MM.1S (cell line): ENCODE data around the gene SDK1.

Experiments used
- DNase-seq: peaks from one replicate; pipeline ENCODE4 v3.0.0-alpha.2; 2015
- H2AFZ ChIP-seq: fragments of 300-600 bp; sonication (generic); 2 replicates; pipeline ENCODE4 v1.6.0; 2016; ENCODE audit warnings: antibody characterized with exemption, low read length
- H3F3A ChIP-seq: fragments of 300-600 bp; sonication (generic); 2 replicates; pipeline ENCODE4 v1.6.1; 2016; ENCODE audit warnings: mild to moderate bottlenecking, antibody characterized with exemption, low read length, moderate library complexity, mixed read lengths; ENCODE audit not compliant: insufficient read depth
- H3K27ac ChIP-seq: fragments of 300-600 bp; sonication (generic); 2 replicates; pipeline ENCODE4 v1.5.1; 2016; ENCODE audit warnings: mild to moderate bottlenecking, low read length
- H3K27me3 ChIP-seq: fragments of 300-600 bp; sonication (generic); replicated peaks from 2 replicates; pipeline ENCODE4 v1.6.0; 2016; ENCODE audit warnings: low read length; ENCODE audit not compliant: insufficient read depth
- H3K36me3 ChIP-seq: fragments of 300-600 bp; sonication (generic); replicated peaks from 2 replicates; pipeline ENCODE4 v1.6.1; 2016; ENCODE audit warnings: mild to moderate bottlenecking, low read length, mixed read lengths; ENCODE audit not compliant: insufficient read depth
- H3K4me1 ChIP-seq: fragments of 300-600 bp; sonication (generic); 2 replicates; pipeline ENCODE4 v1.6.1; 2016; ENCODE audit warnings: low read length, mixed read lengths
- H3K4me2 ChIP-seq: fragments of 300-600 bp; sonication (generic); 2 replicates; pipeline ENCODE4 v1.6.0; 2016; ENCODE audit warnings: low read depth, low read length
- H3K4me3 ChIP-seq: fragments of 300-600 bp; sonication (generic); 2 replicates; pipeline ENCODE4 v1.5.1; 2016; ENCODE audit warnings: low read length, mixed read lengths
- H3K79me2 ChIP-seq: fragments of 300-600 bp; sonication (generic); 2 replicates; pipeline ENCODE4 v1.6.1; 2016; ENCODE audit warnings: mixed run types, low read length, mixed read lengths
- H3K9ac ChIP-seq: fragments of 300-600 bp; sonication (generic); 2 replicates; pipeline ENCODE4 v1.6.1; 2016; ENCODE audit warnings: low read length, mixed read lengths
- H3K9me2 ChIP-seq: fragments of 300-600 bp; sonication (generic); replicated peaks from 2 replicates; pipeline ENCODE4 v1.6.1; 2016; ENCODE audit warnings: mild to moderate bottlenecking, low read length, mixed read lengths; ENCODE audit not compliant: insufficient read depth
- H3K9me3 ChIP-seq: fragments of 300-600 bp; sonication (generic); replicated peaks from 2 replicates; pipeline ENCODE4 v1.6.1; 2016; ENCODE audit warnings: mild to moderate bottlenecking, low read length, mixed read lengths; ENCODE audit not compliant: insufficient read depth
- H4K20me1 ChIP-seq: fragments of 300-600 bp; sonication (generic); 2 replicates; pipeline ENCODE4 v1.6.1; 2016; ENCODE audit warnings: mild to moderate bottlenecking, low read length, moderate library complexity, mixed read lengths; ENCODE audit not compliant: insufficient read depth
- CTCF ChIP-seq: fragments of 300-600 bp; sonication (generic); IDR thresholded peaks from 2 replicates; pipeline ENCODE4 v1.5.1; 2016; ENCODE audit warnings: antibody characterized with exemption, low read length, mixed read lengths
- EZH2 ChIP-seq: fragments of 300-600 bp; sonication (generic); optimal IDR thresholded peaks from 2 replicates; pipeline ENCODE3; 2017; ENCODE audit warnings: low read depth, mild to moderate bottlenecking, antibody characterized with exemption, low read length, mixed read lengths
- EZH2phosphoT487 ChIP-seq: fragments of 300-600 bp; sonication (generic); IDR thresholded peaks from 2 replicates; pipeline ENCODE4 v1.6.1; 2018; ENCODE audit warnings: antibody characterized with exemption, low read length

SDK1 gene

DNA sequence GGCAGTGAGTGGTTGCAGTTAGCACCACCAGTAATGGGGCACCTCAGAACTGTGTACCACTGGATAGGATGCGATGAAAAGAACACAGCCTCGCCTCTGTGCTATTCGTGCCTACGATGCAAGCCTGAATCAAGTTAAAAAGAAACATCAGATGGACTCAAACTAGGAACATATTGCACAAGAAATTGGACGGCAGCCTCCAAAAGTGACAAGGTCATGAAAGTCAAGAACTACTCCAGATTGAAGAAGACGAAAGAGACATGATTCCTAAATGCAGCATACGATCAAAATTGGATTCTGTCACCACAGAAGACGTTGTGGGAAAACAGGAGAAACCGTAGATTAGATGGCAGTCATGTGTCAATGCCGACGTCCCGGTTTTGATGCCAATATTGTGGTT is 732.9 kb downstream of the SDK1 start:
- H4K20me1 ChIP-seq: no peaks in the 10 kb centered on the region
- no peaks in the 10 kb centered on the region for H3F3A ChIP-seq
- H3K79me2 ChIP-seq: no peaks in the 10 kb centered on the region
- DNase-seq: no peak
- no peak overlapping the region for H3K4me2 ChIP-seq
- no peak overlapping the region for H3K27ac ChIP-seq
- H3K9me2 ChIP-seq: no peaks in the 10 kb centered on the region
- H3K4me3 ChIP-seq: no peak overlapping the region
- H3K9ac ChIP-seq: no peak overlapping the region
- no peak overlapping the region for H2AFZ ChIP-seq
- no peaks in the 10 kb centered on the region for H3K4me1 ChIP-seq
- H3K9me3 ChIP-seq: no peaks in the 10 kb centered on the region
- no peak for TF ChIP-seq CTCF
- TF ChIP-seq EZH2: no peak
- TF ChIP-seq EZH2phosphoT487: no peak
- no peaks in the 10 kb centered on the region for H3K36me3 ChIP-seq
- H3K27me3 ChIP-seq: no peaks in the 10 kb centered on the region

GRCh38 chr7:4037308-4037707 is 736.3 kb downstream of the SDK1 start:
- Histone ChIP-seq H3K36me3 (no peaks in the 10 kb centered on the region), H3F3A (no peaks in the 10 kb centered on the region), H3K9me2 (no peaks in the 10 kb centered on the region), H2AFZ (no peak overlapping the region), H3K27me3 (no peaks in the 10 kb centered on the region), H3K79me2 (no peaks in the 10 kb centered on the region), H3K9ac (no peak overlapping the region), H3K27ac (no peak overlapping the region), H3K4me2 (no peak overlapping the region), H3K9me3 (no peaks in the 10 kb centered on the region), H4K20me1 (no peaks in the 10 kb centered on the region), H3K4me3 (no peak overlapping the region), H3K4me1 (no peaks in the 10 kb centered on the region)
- DNase-seq: no peak
- TF ChIP-seq EZH2 (no peak), CTCF (no peak), EZH2phosphoT487 (no peak)

- Histone ChIP-seq H3K9me3 (no peaks in the 10 kb centered on the region), H3K27ac (no peak overlapping the region), H3F3A (no peaks in the 10 kb centered on the region), H3K27me3 (no peaks in the 10 kb centered on the region), H4K20me1 (no peaks in the 10 kb centered on the region), H3K9me2 (no peaks in the 10 kb centered on the region), H2AFZ (no peak overlapping the region), H3K4me2 (no peak overlapping the region), H3K9ac (no peak overlapping the region), H3K79me2 (no peaks in the 10 kb centered on the region), H3K4me1 (no peaks in the 10 kb centered on the region), H3K4me3 (no peak overlapping the region), H3K36me3 (no peaks in the 10 kb centered on the region)
- no peak for DNase-seq
- TF ChIP-seq CTCF (no peak), EZH2 (no peak), EZH2phosphoT487 (no peak)
These were observed 736.8 kb downstream of the SDK1 start for GRCh38 chr7:4037877-4038276.
